Neural crest cell (in vitro differentiated cells): Measurements from ENCODE around the gene VSIG10L2. TPM values are rescaled to one million over a fixed set of nuclear protein-coding genes. Genes with fewer than 3 reads are reported as not detected.

Source experiments
- DNase-seq: peaks from one replicate; pipeline ENCODE4 v3.0.0; 2021; ENCODE audit warnings: low read depth, mixed read lengths, low spot score
- H3K27ac Mint-ChIP-seq: one replicate; pipeline ENCODE4 v1.8.0; 2021; ENCODE audit warnings: mild to moderate bottlenecking, mixed read lengths; ENCODE audit not compliant: unreplicated experiment
- H3K27me3 Mint-ChIP-seq: 2 replicates; pipeline ENCODE4 v1.8.0; 2021; ENCODE audit warnings: low read depth, mild to moderate bottlenecking, mixed read lengths
- H3K36me3 Mint-ChIP-seq: 2 replicates; pipeline ENCODE4 v1.8.0; 2021; ENCODE audit warnings: low read depth, mild to moderate bottlenecking, mixed read lengths
- H3K4me1 Mint-ChIP-seq: 2 replicates; pipeline ENCODE4 v1.8.0; 2021; ENCODE audit warnings: mixed read lengths
- H3K4me3 Mint-ChIP-seq: one replicate; pipeline ENCODE4 v1.8.0; 2021; ENCODE audit warnings: mild to moderate bottlenecking, mixed read lengths
- H3K9me3 Mint-ChIP-seq: 2 replicates; pipeline ENCODE4 v1.8.0; 2021; ENCODE audit warnings: mixed read lengths
- total RNA-seq: library from RNA; stranded (reverse); gene quantifications from 2 replicates; pipeline ENCODE4 v1.2.1, GENCODE V29; 2021
- TF ChIP-seq, protein P1 (sequence below): fragments of 200-600 bp; sonication (generic); conservative IDR thresholded peaks from 2 replicates; pipeline ENCODE4 v1.5.0; 2021; ENCODE audit warnings: antibody characterized with exemption, mild to moderate bottlenecking

VSIG10L2 gene
- total RNA-seq, 1 donor from 2014 or later = not detected

DNA sequence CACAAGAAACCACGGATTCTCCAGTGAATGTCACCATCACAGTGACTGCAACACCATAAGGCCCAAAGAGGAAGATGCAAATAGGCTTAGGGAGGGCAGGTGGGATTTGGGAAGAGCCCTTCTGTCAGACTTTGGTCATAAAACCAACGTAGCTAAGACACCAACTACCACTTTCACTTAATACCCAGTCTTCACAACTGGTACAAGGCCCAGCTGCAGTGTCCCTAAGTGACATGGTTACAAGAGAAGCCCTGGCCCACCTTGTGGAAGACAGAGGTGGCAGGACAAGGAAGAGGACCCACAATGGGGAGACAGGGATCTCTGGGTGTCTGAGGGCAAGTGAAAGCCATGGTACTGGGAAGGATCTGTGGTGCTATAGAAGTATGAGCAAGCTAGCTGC is 10.0 kb downstream of the VSIG10L2 start:
- Mint-ChIP-seq H3K27me3 (peaks cover 3% of the 10 kb centered on the region), H3K36me3 (peaks cover 4% of the 10 kb centered on the region), H3K27ac (no peak overlapping the region), H3K4me1 (peaks cover 7% of the 10 kb centered on the region), H3K4me3 (no peak overlapping the region), H3K9me3 (no peaks in the 10 kb centered on the region)
- no peak for DNase-seq
- TF ChIP-seq, protein P1, sequence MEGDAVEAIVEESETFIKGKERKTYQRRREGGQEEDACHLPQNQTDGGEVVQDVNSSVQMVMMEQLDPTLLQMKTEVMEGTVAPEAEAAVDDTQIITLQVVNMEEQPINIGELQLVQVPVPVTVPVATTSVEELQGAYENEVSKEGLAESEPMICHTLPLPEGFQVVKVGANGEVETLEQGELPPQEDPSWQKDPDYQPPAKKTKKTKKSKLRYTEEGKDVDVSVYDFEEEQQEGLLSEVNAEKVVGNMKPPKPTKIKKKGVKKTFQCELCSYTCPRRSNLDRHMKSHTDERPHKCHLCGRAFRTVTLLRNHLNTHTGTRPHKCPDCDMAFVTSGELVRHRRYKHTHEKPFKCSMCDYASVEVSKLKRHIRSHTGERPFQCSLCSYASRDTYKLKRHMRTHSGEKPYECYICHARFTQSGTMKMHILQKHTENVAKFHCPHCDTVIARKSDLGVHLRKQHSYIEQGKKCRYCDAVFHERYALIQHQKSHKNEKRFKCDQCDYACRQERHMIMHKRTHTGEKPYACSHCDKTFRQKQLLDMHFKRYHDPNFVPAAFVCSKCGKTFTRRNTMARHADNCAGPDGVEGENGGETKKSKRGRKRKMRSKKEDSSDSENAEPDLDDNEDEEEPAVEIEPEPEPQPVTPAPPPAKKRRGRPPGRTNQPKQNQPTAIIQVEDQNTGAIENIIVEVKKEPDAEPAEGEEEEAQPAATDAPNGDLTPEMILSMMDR = no peak

DNA sequence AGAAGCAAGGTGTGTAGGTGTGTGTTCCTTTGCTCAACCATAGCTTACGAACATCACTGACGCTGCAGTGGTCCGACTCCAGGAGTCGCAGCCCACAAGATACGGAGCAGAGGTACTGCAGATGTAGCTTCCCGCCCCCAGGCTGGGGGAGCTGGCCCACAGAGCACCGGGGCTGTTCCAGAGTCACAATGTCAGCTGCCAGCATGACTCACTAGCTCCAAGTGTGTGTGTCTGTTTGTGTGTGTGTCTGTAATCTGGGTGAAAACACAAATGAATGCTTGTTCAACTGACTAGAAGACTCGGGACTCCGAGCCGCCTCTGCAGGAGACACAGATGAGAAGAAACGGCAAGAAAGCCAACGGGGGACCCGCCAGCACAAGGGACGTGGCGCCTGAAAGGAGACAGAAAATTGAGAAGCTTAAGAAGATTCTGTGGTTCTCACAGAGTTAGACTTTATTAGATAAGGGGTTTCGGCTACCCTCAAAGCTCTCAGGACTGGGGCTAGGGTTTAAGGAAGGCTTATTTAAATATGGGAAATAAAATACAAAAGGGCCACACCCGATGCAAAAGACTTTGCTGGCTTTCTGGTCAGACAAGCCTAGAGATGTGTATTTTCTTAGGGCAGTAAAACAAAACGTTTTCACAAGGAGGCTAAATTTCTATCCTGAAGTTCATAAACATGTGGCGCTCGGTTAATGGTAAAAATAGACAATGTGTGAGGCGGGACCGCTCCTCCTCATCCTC is 10.7 kb downstream of the VSIG10L2 start:
- Mint-ChIP-seq H3K4me3 (no peak overlapping the region), H3K27ac (no peak overlapping the region)

DNA sequence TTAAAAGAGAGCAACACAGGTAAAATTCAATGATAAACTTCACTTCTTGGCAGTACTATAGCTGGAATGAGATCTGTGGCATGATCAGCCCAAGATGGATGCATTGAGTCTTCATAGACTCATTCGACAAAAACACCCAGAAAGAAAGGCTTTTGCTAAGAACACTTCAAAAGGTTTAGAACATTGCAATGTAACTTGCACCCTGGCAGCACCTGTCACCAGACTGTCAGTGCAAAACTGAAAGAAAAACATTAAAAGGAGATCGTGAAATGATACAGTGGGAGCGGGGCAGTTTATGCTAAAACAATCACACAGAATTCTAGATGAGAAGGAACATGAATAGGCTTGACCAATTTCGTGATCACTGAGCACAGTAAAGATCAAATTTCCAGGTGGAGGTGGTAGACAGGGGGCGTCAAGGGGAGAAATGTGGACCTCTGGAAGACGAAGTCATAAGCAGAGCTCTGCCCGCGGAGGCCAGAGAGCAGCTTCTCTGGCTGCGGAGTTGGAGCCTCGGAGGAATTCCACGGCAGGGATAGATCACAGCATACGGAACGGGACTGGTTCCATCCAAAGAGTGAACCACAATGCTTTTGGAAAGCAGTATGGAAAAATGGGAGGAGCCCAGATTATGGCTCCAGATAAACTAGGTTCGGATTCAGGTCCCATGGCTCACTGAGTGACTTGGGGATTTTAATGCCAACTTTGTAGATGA is 11.9 kb downstream of the VSIG10L2 start:
- DNase-seq = no peak
- Mint-ChIP-seq H3K27me3 (no peaks in the 10 kb centered on the region), H3K27ac (no peak overlapping the region), H3K9me3 (peaks cover 4% of the 10 kb centered on the region), H3K4me3 (no peak overlapping the region), H3K4me1 (peaks cover 7% of the 10 kb centered on the region), H3K36me3 (peaks cover 15% of the 10 kb centered on the region)
- TF ChIP-seq, protein P1 = no peak

More for the DNA sequence above, 10.7 kb downstream of the VSIG10L2 start:
- Mint-ChIP-seq H3K27me3 (no peaks in the 10 kb centered on the region), H3K9me3 (no peaks in the 10 kb centered on the region), H3K4me1 (peaks cover 7% of the 10 kb centered on the region), H3K36me3 (peaks cover 5% of the 10 kb centered on the region)
- DNase-seq = no peak
- TF ChIP-seq, protein P1 = no peak

DNA sequence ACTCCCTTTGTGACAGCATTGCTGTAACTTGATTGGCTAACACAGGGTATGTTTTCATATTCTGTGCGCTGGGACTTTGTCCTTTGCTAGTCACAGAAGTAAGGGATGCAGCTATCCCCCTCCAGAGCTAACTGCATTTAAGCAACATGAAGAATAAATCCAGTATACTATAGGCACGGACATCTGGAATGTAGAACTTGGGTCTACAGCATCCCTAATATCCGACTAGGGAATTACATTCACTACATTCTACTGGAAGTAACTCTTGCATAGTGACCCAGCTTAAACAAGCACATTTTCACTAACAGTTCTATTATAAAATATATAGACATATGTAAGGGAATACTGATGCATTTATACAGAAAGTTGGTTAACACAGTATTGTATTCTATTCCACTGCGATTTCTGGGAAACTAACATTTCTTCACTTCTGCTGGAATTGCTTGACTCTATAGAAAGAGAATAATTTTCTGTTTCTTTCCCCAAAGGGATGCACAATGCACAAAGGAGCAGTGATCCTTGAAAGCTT is 13.1 kb downstream of the VSIG10L2 start:
- Mint-ChIP-seq H3K27ac (no peak overlapping the region), H3K36me3 (peaks cover 21% of the 10 kb centered on the region), H3K4me3 (no peak overlapping the region), H3K4me1 (peaks cover 7% of the 10 kb centered on the region), H3K9me3 (peaks cover 6% of the 10 kb centered on the region), H3K27me3 (no peaks in the 10 kb centered on the region)
- TF ChIP-seq, protein P1 = no peak
- DNase-seq = no peak

DNA sequence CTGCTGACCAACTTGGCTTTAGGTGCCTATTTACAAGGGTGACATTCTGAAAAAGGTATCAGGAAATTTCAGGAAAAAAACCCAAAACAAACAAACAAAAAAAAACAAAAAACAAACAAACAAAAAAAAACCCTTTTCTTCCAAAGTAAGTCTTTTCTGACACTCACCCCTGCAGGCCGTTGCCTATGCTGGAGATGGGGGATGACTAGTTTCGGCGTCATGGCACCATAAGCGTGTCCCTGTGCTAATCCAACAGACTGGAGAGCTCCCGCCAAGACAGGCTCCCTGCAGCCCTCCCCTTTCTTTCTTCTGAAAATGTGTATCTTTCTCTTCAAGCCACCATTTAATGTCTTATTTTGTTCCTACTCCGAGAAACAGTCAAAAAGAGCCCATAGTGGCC is 13.7 kb downstream of the VSIG10L2 start:
- H3K36me3 Mint-ChIP-seq = peaks cover 21% of the 10 kb centered on the region
- H3K9me3 Mint-ChIP-seq = peaks cover 6% of the 10 kb centered on the region
- no peak overlapping the region for H3K4me3 Mint-ChIP-seq
- peaks cover 7% of the 10 kb centered on the region for H3K4me1 Mint-ChIP-seq
- H3K27ac Mint-ChIP-seq = no peak overlapping the region
- DNase-seq = no peak
- no peaks in the 10 kb centered on the region for H3K27me3 Mint-ChIP-seq
- TF ChIP-seq, protein P1 = no peak
